H1 (cell line): ENCODE results near the gene TMEM35B.
"Not testable (repeated sequence)": the region's sequence is repeated elsewhere in the genome, so short reads cannot be mapped to it uniquely, and the experiment has no call there.

ENCODE experiments used
- EGR1 ChIP-seq: IDR thresholded peaks from 2 replicates; pipeline ENCODE4 v1.6.1; 2011; ENCODE audit warnings: low read depth, low read length, borderline replicate concordance
- HDAC6 ChIP-seq: IDR thresholded peaks from one replicate; pipeline ENCODE4 v1.7.1; 2012; ENCODE audit warnings: low read depth, mild to moderate bottlenecking, inconsistent platforms, low read length, moderate library complexity
- JUN ChIP-seq: IDR thresholded peaks from 2 replicates; pipeline ENCODE4 v1.6.1; 2011; ENCODE audit warnings: low read depth, mild to moderate bottlenecking, improper control_type of control experiment, low read length
- KDM5A ChIP-seq: fragments of 200-600 bp; IDR thresholded peaks from 2 replicates; pipeline ENCODE4 v1.7.1; 2012; ENCODE audit warnings: mild to moderate bottlenecking, low read length, inconsistent platforms, mixed read lengths
- POLR2A ChIP-seq, 2 experiments: IDR thresholded peaks; 1 replicate in 1 of 2; 2 replicates in 1 of 2; pipeline ENCODE4 v1.6.1; 2011; ENCODE audit warnings: low read depth in 2 of 2, low read length in 2 of 2, mild to moderate bottlenecking in 2 of 2; ENCODE audit errors: control extremely low read depth in 1 of 2
- POLR2AphosphoS5 ChIP-seq: IDR thresholded peaks from 2 replicates; pipeline ENCODE4 v1.6.1; 2011; ENCODE audit warnings: low read depth, low read length
- RNF2 ChIP-seq: fragments of 200-900, 300-1000 bp; sonication (generic); IDR thresholded peaks from 2 replicates; pipeline ENCODE4 v1.7.1; 2016; ENCODE audit warnings: borderline replicate concordance, low read depth, mild to moderate bottlenecking, antibody characterized with exemption, low read length; ENCODE audit not compliant: poor library complexity, severe bottlenecking; ENCODE audit errors: missing control alignments
- TAF1 ChIP-seq: IDR thresholded peaks from 2 replicates; pipeline ENCODE4 v1.6.1; 2011; ENCODE audit warnings: mild to moderate bottlenecking, low read depth, low read length
- ZNF274 ChIP-seq: IDR thresholded peaks from 2 replicates; pipeline ENCODE4 v1.7.0; 2012; ENCODE audit warnings: low read length, borderline replicate concordance; ENCODE audit errors: extremely low read depth
- TF ChIP-seq, protein P1 (sequence below): IDR thresholded peaks from 2 replicates; pipeline ENCODE4 v1.6.1; 2012; ENCODE audit warnings: inconsistent platforms
- TF ChIP-seq, protein P2 (sequence below), 3 experiments: IDR thresholded peaks; 1 replicate in 2 of 3; 2 replicates in 1 of 3; pipeline versions ENCODE4 v1.5.1 to v1.6.1; 2011; ENCODE audit warnings: low read length in 3 of 3, mild to moderate bottlenecking in 3 of 3, inconsistent platforms in 2 of 3, low read depth in 1 of 3, moderate library complexity in 1 of 3; ENCODE audit not compliant: insufficient read depth in 1 of 3; ENCODE audit errors: control extremely low read depth in 1 of 3

DNA sequence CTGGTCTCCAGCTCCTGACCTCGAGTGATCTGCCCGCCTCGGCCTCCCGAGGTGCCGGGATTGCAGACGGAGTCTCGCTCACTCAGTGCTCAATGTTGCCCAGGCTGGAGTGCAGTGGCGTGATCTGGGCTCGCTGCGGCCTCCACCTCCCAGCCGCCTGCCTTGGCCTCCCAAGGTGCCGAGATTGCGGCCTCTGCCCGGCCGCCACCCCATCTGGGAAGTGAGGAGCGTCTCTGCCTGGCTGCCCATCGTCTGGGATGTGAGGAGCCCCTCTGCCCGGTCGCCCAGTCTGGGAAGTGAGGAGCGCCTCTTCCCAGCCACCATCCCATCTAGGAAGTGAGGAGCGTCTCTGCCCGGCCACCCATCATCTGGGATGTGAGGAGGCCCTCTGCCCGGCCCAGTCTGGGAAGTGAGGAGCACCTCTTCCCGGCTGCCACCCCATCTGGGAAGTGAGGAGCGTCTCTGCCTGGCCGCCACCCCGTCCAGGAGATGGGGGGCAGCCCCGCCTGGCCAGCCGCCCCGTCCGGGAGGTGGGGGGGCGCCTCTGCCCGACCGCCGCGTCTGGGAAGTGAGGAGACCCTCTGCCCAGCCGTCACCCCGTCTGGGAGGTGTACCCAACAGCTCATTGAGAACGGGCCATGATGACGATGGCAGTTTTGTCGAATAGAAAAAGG is 37.4 kb downstream of the TMEM35B start:
- not testable (repeated sequence) for TF ChIP-seq TAF1; ZNF274; JUN; POLR2A (IDR thresholded peaks at IDR 0.05; ENCODE audit: control extremely low read depth in 1 of 2, low read depth in 2 of 2, low read length in 2 of 2); RNF2; POLR2AphosphoS5; EGR1; KDM5A; HDAC6
- TF ChIP-seq, protein P1, sequence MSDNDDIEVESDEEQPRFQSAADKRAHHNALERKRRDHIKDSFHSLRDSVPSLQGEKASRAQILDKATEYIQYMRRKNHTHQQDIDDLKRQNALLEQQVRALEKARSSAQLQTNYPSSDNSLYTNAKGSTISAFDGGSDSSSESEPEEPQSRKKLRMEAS: not testable (repeated sequence)
- TF ChIP-seq, protein P2, sequence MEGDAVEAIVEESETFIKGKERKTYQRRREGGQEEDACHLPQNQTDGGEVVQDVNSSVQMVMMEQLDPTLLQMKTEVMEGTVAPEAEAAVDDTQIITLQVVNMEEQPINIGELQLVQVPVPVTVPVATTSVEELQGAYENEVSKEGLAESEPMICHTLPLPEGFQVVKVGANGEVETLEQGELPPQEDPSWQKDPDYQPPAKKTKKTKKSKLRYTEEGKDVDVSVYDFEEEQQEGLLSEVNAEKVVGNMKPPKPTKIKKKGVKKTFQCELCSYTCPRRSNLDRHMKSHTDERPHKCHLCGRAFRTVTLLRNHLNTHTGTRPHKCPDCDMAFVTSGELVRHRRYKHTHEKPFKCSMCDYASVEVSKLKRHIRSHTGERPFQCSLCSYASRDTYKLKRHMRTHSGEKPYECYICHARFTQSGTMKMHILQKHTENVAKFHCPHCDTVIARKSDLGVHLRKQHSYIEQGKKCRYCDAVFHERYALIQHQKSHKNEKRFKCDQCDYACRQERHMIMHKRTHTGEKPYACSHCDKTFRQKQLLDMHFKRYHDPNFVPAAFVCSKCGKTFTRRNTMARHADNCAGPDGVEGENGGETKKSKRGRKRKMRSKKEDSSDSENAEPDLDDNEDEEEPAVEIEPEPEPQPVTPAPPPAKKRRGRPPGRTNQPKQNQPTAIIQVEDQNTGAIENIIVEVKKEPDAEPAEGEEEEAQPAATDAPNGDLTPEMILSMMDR (IDR thresholded peaks at IDR 0.05; ENCODE audit: control extremely low read depth in 1 of 3, insufficient read depth in 1 of 3, low read depth in 1 of 3, low read length in 3 of 3): not testable (repeated sequence)
